Measurements from ENCODE around the gene KHDC3L.
"Not testable (repeated sequence)": the region's sequence is repeated elsewhere in the genome, so short reads cannot be mapped to it uniquely, and the experiment has no call there.

GRCh38 chr6:73381531-73381930 is 19.1 kb downstream of the KHDC3L start:
- not testable (repeated sequence) for TF ChIP-seq SCRT2 (tag by site-specific recombination; IDR thresholded peaks at IDR 0.05); ZNF660 (tag by site-specific recombination; IDR thresholded peaks at IDR 0.05); ZBTB7A (tag by site-specific recombination; IDR thresholded peaks at IDR 0.05; ENCODE audit: low read depth)
